ENCODE measurements around the gene BRPF1.
A peak's percentile ranks its signal among the peaks of the same experiment; 100 is the strongest.

BRPF1 gene

GRCh38 chr3:9715764-9716437 is 15.6 kb upstream of the BRPF1 start:
- Histone ChIP-seq H3K27ac (ENCODE audit: low read depth in 2 of 2, low read length in 2 of 2) (peak overlapping the region in 1 of 2 donors; percentile 32), H3K27me3 (ENCODE audit: control insufficient read depth in 2 of 2, insufficient read depth in 2 of 2, low read length in 2 of 2) (peaks cover 3 to 6% of the 10 kb centered on the region in 2 donors), H3K9ac (ENCODE audit: low read depth in 1 of 2, low read length in 2 of 2) (no peak overlapping the region)

GRCh38 chr3:9716801-9717555 is 14.6 kb upstream of the BRPF1 start:
- Histone ChIP-seq H3K27ac (ENCODE audit: low read depth in 2 of 2, low read length in 2 of 2) (no peak overlapping the region), H3K4me3 (ENCODE audit: low read length in 2 of 2) (no peak overlapping the region), H3K9ac (ENCODE audit: low read depth in 1 of 2, low read length in 2 of 2) (no peak overlapping the region), H3K9me3 (ENCODE audit: control insufficient read depth in 2 of 2, low read length in 2 of 2) (no peaks in the 10 kb centered on the region), H3K36me3 (ENCODE audit: control insufficient read depth in 2 of 2, insufficient read depth in 2 of 2, low read length in 2 of 2) (no peaks in the 10 kb centered on the region), H3K27me3 (ENCODE audit: control insufficient read depth in 2 of 2, insufficient read depth in 2 of 2, low read length in 2 of 2) (peaks cover 3 to 6% of the 10 kb centered on the region in 2 donors), H3K4me1 (ENCODE audit: control insufficient read depth in 2 of 2, insufficient read depth in 2 of 2, low read length in 2 of 2) (peaks cover 2 to 4% of the 10 kb centered on the region in 2 donors)

More at GRCh38 chr3:9715764-9716437, 15.6 kb upstream of the BRPF1 start:
- Histone ChIP-seq H3K9me3 (ENCODE audit: control insufficient read depth in 2 of 2, low read length in 2 of 2) (no peaks in the 10 kb centered on the region), H3K4me3 (ENCODE audit: low read length in 2 of 2) (no peak overlapping the region), H3K4me1 (ENCODE audit: control insufficient read depth in 2 of 2, insufficient read depth in 2 of 2, low read length in 2 of 2) (peaks cover 2 to 4% of the 10 kb centered on the region in 2 donors), H3K36me3 (ENCODE audit: control insufficient read depth in 2 of 2, insufficient read depth in 2 of 2, low read length in 2 of 2) (no peaks in the 10 kb centered on the region)

GRCh38 chr3:9717563-9717962 is 14.0 kb upstream of the BRPF1 start:
- no peak overlapping the region for H3K9ac ChIP-seq (ENCODE audit: low read depth in 1 of 2, low read length in 2 of 2)
- H3K9me3 ChIP-seq (ENCODE audit: control insufficient read depth in 2 of 2, low read length in 2 of 2): no peaks in the 10 kb centered on the region
- peaks cover 0 to 6% of the 10 kb centered on the region in 2 donors for H3K27me3 ChIP-seq (ENCODE audit: control insufficient read depth in 2 of 2, insufficient read depth in 2 of 2, low read length in 2 of 2)
- H3K27ac ChIP-seq (ENCODE audit: low read depth in 2 of 2, low read length in 2 of 2): no peak overlapping the region
- peaks cover 2 to 4% of the 10 kb centered on the region in 2 donors for H3K4me1 ChIP-seq (ENCODE audit: control insufficient read depth in 2 of 2, insufficient read depth in 2 of 2, low read length in 2 of 2)
- no peaks in the 10 kb centered on the region for H3K36me3 ChIP-seq (ENCODE audit: control insufficient read depth in 2 of 2, insufficient read depth in 2 of 2, low read length in 2 of 2)
- H3K4me3 ChIP-seq (ENCODE audit: low read length in 2 of 2): no peak overlapping the region

GRCh38 chr3:9718118-9718517 is 13.4 kb upstream of the BRPF1 start:
- Histone ChIP-seq H3K36me3 (ENCODE audit: control insufficient read depth in 2 of 2, insufficient read depth in 2 of 2, low read length in 2 of 2) (no peaks in the 10 kb centered on the region), H3K27ac (ENCODE audit: low read depth in 2 of 2, low read length in 2 of 2) (no peak overlapping the region), H3K4me3 (ENCODE audit: low read length in 2 of 2) (no peak overlapping the region), H3K9me3 (ENCODE audit: control insufficient read depth in 2 of 2, low read length in 2 of 2) (no peaks in the 10 kb centered on the region), H3K27me3 (ENCODE audit: control insufficient read depth in 2 of 2, insufficient read depth in 2 of 2, low read length in 2 of 2) (peaks cover 0 to 3% of the 10 kb centered on the region in 2 donors), H3K9ac (ENCODE audit: low read depth in 1 of 2, low read length in 2 of 2) (no peak overlapping the region), H3K4me1 (ENCODE audit: control insufficient read depth in 2 of 2, insufficient read depth in 2 of 2, low read length in 2 of 2) (peaks cover 2 to 4% of the 10 kb centered on the region in 2 donors)

- no peak overlapping the region for H3K9ac ChIP-seq (ENCODE audit: low read depth in 1 of 2, low read length in 2 of 2)
- no peaks in the 10 kb centered on the region for H3K36me3 ChIP-seq (ENCODE audit: control insufficient read depth in 2 of 2, insufficient read depth in 2 of 2, low read length in 2 of 2)
- H3K27me3 ChIP-seq (ENCODE audit: control insufficient read depth in 2 of 2, insufficient read depth in 2 of 2, low read length in 2 of 2): peaks cover 0 to 3% of the 10 kb centered on the region in 2 donors
- H3K9me3 ChIP-seq (ENCODE audit: control insufficient read depth in 2 of 2, low read length in 2 of 2): no peaks in the 10 kb centered on the region
- no peaks in the 10 kb centered on the region for H3K4me1 ChIP-seq (ENCODE audit: control insufficient read depth in 2 of 2, insufficient read depth in 2 of 2, low read length in 2 of 2)
- no peak overlapping the region for H3K4me3 ChIP-seq (ENCODE audit: low read length in 2 of 2)
- no peak overlapping the region for H3K27ac ChIP-seq (ENCODE audit: low read depth in 2 of 2, low read length in 2 of 2)
These were observed 10.4 kb upstream of the BRPF1 start for GRCh38 chr3:9721015-9721699.

- no peak overlapping the region for H3K27ac ChIP-seq (ENCODE audit: low read depth in 2 of 2, low read length in 2 of 2)
- no peak overlapping the region for H3K9ac ChIP-seq (ENCODE audit: low read depth in 1 of 2, low read length in 2 of 2)
These were observed 9.9 kb upstream of the BRPF1 start for GRCh38 chr3:9721700-9722060.

GRCh38 chr3:9725775-9726515 is 5.6 kb upstream of the BRPF1 start:
- no peak overlapping the region for H3K4me3 ChIP-seq (ENCODE audit: low read length in 2 of 2)
- no peak overlapping the region for H3K27ac ChIP-seq (ENCODE audit: low read depth in 2 of 2, low read length in 2 of 2)
- peaks cover 2 to 5% of the 10 kb centered on the region in 2 donors for H3K4me1 ChIP-seq (ENCODE audit: control insufficient read depth in 2 of 2, insufficient read depth in 2 of 2, low read length in 2 of 2)
- no peaks in the 10 kb centered on the region for H3K27me3 ChIP-seq (ENCODE audit: control insufficient read depth in 2 of 2, insufficient read depth in 2 of 2, low read length in 2 of 2)
- H3K36me3 ChIP-seq (ENCODE audit: control insufficient read depth in 2 of 2, insufficient read depth in 2 of 2, low read length in 2 of 2): no peaks in the 10 kb centered on the region
- H3K9ac ChIP-seq (ENCODE audit: low read depth in 1 of 2, low read length in 2 of 2): no peak overlapping the region
- H3K9me3 ChIP-seq (ENCODE audit: control insufficient read depth in 2 of 2, low read length in 2 of 2): no peaks in the 10 kb centered on the region

More at GRCh38 chr3:9721700-9722060, 9.9 kb upstream of the BRPF1 start:
- Histone ChIP-seq H3K9me3 (ENCODE audit: control insufficient read depth in 2 of 2, low read length in 2 of 2) (no peaks in the 10 kb centered on the region), H3K27me3 (ENCODE audit: control insufficient read depth in 2 of 2, insufficient read depth in 2 of 2, low read length in 2 of 2) (peaks cover 0 to 3% of the 10 kb centered on the region in 2 donors), H3K4me3 (ENCODE audit: low read length in 2 of 2) (no peak overlapping the region), H3K36me3 (ENCODE audit: control insufficient read depth in 2 of 2, insufficient read depth in 2 of 2, low read length in 2 of 2) (no peaks in the 10 kb centered on the region), H3K4me1 (ENCODE audit: control insufficient read depth in 2 of 2, insufficient read depth in 2 of 2, low read length in 2 of 2) (no peaks in the 10 kb centered on the region)

- H3K9ac ChIP-seq (ENCODE audit: low read depth in 1 of 2, low read length in 2 of 2): no peak overlapping the region
- no peak overlapping the region for H3K27ac ChIP-seq (ENCODE audit: low read depth in 2 of 2, low read length in 2 of 2)
- H3K4me1 ChIP-seq (ENCODE audit: control insufficient read depth in 2 of 2, insufficient read depth in 2 of 2, low read length in 2 of 2): peaks cover 2 to 5% of the 10 kb centered on the region in 2 donors
- no peaks in the 10 kb centered on the region for H3K36me3 ChIP-seq (ENCODE audit: control insufficient read depth in 2 of 2, insufficient read depth in 2 of 2, low read length in 2 of 2)
- no peaks in the 10 kb centered on the region for H3K9me3 ChIP-seq (ENCODE audit: control insufficient read depth in 2 of 2, low read length in 2 of 2)
- peak overlapping the region in 1 of 2 donors; percentile 52 for H3K4me3 ChIP-seq (ENCODE audit: low read length in 2 of 2)
- H3K27me3 ChIP-seq (ENCODE audit: control insufficient read depth in 2 of 2, insufficient read depth in 2 of 2, low read length in 2 of 2): no peaks in the 10 kb centered on the region
These were observed 4.4 kb upstream of the BRPF1 start for GRCh38 chr3:9727041-9727595.

GRCh38 chr3:9727743-9728142 is 3.8 kb upstream of the BRPF1 start:
- Histone ChIP-seq H3K27ac (ENCODE audit: low read depth in 2 of 2, low read length in 2 of 2) (no peak overlapping the region), H3K36me3 (ENCODE audit: control insufficient read depth in 2 of 2, insufficient read depth in 2 of 2, low read length in 2 of 2) (no peaks in the 10 kb centered on the region), H3K9me3 (ENCODE audit: control insufficient read depth in 2 of 2, low read length in 2 of 2) (no peaks in the 10 kb centered on the region), H3K27me3 (ENCODE audit: control insufficient read depth in 2 of 2, insufficient read depth in 2 of 2, low read length in 2 of 2) (no peaks in the 10 kb centered on the region), H3K4me1 (ENCODE audit: control insufficient read depth in 2 of 2, insufficient read depth in 2 of 2, low read length in 2 of 2) (peaks cover 8 to 9% of the 10 kb centered on the region in 2 donors), H3K9ac (ENCODE audit: low read depth in 1 of 2, low read length in 2 of 2) (no peak overlapping the region), H3K4me3 (ENCODE audit: low read length in 2 of 2) (no peak overlapping the region)

Data from mucosa of rectum (tissue), 2 donors.